Muscle of leg (tissue), 16 donors: Measurements from ENCODE around the gene NUTM2F. TPM values are rescaled to one million over a fixed set of nuclear protein-coding genes. Genes with fewer than 3 reads are reported as not detected.
A peak's percentile ranks its signal among the peaks of the same experiment; 100 is the strongest.
"Not testable (repeated sequence)": the region's sequence is repeated elsewhere in the genome, so short reads cannot be mapped to it uniquely, and the experiment has no call there.

Experiments used
- DNase-seq: peaks from one replicate; pipeline ENCODE4 v3.0.0; 2013
- H3K27ac ChIP-seq: one replicate; pipeline ENCODE4 v1.5.1; 2013; ENCODE audit warnings: mild to moderate bottlenecking, low read length, control low read depth
- H3K27me3 ChIP-seq: one replicate; pipeline ENCODE4 v1.6.1; 2013; ENCODE audit warnings: low read length; ENCODE audit not compliant: control insufficient read depth, insufficient read depth
- H3K36me3 ChIP-seq: one replicate; pipeline ENCODE4 v1.6.1; 2013; ENCODE audit warnings: low read length; ENCODE audit not compliant: control insufficient read depth, insufficient read depth
- H3K4me1 ChIP-seq: one replicate; pipeline ENCODE4 v1.6.1; 2013; ENCODE audit warnings: low read length; ENCODE audit not compliant: control insufficient read depth, insufficient read depth
- H3K4me3 ChIP-seq: one replicate; pipeline ENCODE4 v1.5.1; 2013; ENCODE audit warnings: low read length, control low read depth
- H3K9me3 ChIP-seq: replicated peaks from 2 replicates; pipeline ENCODE4 v1.6.1; 2013; ENCODE audit warnings: low read depth, low read length; ENCODE audit not compliant: control insufficient read depth
- WGBS: methylation state at CpG from one replicate; pipeline ENCODE4 v1.1.5; 2013; ENCODE audit warnings: missing lambda C conversion rate; ENCODE audit not compliant: insufficient coverage; 5-methylcytosine and 5-hydroxymethylcytosine counted together
- long read RNA-seq, 11 donors: transcript quantifications; one replicate each; lab custom pipeline, GENCODE V29; 2026
- polyA plus RNA-seq, 8 donors: library from polyadenylated mRNA; unstranded; fragments of 120-200 nt; gene quantifications; one replicate each; pipeline versions ENCODE4 v1.2.1 to v1.2.3, GENCODE V29; 2013; ENCODE audit warnings: inconsistent platforms in 1 of 8, low replicate concordance in 1 of 8; ENCODE audit not compliant: insufficient read length in 8 of 8, insufficient read depth in 1 of 8
- total RNA-seq: library from RNA; stranded (reverse); fragments of 120-200 nt; gene quantifications from one replicate; pipeline ENCODE4 v1.2.4, GENCODE V29; 2013

Gene NUTM2F, protein sequence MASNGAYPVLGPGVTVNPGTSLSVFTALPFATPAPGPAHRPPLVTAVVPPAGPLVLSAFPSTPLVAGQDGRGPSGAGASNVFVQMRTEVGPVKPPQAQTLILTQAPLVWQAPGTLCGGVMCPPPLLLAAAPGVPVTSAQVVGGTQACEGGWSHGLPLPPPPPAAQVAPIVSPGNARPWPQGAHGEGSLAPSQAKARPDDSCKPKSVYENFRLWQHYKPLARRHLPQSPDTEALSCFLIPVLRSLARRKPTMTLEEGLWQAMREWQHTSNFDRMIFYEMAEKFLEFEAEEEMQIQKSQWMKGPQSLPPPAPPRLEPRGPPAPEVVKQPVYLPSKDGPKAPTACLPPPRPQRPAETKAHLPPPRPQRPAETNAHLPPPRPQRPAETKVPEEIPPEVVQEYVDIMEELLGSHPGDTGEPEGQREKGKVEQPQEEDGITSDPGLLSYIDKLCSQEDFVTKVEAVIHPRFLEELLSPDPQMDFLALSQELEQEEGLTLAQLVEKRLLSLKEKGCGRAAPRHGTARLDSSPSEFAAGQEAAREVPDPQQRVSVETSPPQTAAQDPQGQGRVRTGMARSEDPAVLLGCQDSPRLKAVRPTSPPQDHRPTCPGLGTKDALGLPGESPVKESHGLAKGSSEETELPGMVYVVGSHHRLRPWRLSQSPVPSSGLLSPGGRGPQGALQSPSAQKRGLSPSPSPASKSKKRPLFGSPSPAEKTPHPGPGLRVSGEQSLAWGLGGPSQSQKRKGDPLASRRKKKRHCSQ
- total RNA-seq (not detected), polyA plus RNA-seq (not detected)
- long read RNA-seq, donor 1, result 0 reads
- long read RNA-seq, donor 2, result 0 reads
- long read RNA-seq, donor 3, result 0 reads
- long read RNA-seq, donor 4, result 0 reads
- long read RNA-seq, donor 5, result 0 reads
- long read RNA-seq, donor 6, result 0 reads
- long read RNA-seq, donor 7, result 0 reads
- long read RNA-seq, donor 8, result 0 reads
- long read RNA-seq, donor 9, result 0 reads
- long read RNA-seq, donor 10, partial matches to known transcripts, result 111 of 117 reads
- long read RNA-seq, donor 10, other reads (novel, unspliced or antisense), result 6 of 117 reads
- long read RNA-seq, donor 11, result 0 reads

DNA sequence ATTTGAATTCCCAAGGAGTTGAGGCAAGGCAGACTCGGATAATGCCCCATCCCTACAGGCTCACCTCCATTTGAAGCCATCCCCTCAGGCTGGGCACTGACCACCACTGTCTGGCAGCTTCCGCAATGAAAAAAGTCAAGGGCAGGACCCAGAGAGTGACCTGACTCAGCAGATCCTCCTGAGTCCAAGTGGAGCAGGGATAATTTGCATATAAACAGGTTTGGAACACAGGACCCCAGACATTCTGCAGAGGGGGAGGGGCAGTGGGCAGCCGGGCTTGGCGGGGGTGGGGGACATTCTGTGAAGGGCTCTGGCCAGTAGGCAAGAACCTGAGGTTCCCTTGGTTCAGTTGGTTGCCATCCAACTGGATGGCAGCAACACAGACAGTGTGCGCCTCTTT, at the start of gene NUTM2F:
NUTM2F (minus strand) TSS at position 101 of the 400 bp plus-strand sequence; CDS start at position 80, 21 bp downstream.
- H3K4me3 ChIP-seq, H3K36me3 ChIP-seq, H3K9me3 ChIP-seq, H3K27me3 ChIP-seq, H3K4me1 ChIP-seq, H3K27ac ChIP-seq, DNase-seq: not testable (repeated sequence)
- WGBS, result no CpG with 5 or more reads among the region's 5 CpGs

DNA sequence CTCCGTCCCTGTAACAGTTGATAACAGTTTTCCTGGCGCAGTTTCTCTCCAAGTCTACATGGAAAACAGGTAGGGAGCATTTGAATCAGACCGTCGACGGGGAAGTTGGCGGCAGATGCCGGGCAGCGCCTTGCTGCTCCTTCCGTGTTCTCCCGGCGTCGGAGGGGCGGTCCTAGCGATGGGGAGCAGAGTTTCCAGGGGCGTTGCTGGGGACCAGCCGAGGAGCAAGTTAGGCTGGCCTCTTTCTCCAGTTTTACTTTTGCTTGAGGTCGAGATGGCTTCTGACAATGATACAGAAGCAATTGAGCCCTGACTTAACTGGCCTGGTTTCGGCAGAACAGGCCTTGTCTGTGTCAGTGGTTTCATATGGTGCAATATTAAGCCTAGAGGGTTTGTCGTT, 46.8 kb upstream of the NUTM2F start:
- Histone ChIP-seq H3K27ac (peak overlapping the region; percentile 67), H3K4me3 (peak overlapping the region; percentile 34)
- not testable (repeated sequence) for H3K36me3 ChIP-seq, H3K4me1 ChIP-seq, H3K27me3 ChIP-seq, H3K9me3 ChIP-seq
- WGBS, result no CpG with 5 or more reads among the region's 19 CpGs
- DNase-seq, result peak; percentile 28

DNA sequence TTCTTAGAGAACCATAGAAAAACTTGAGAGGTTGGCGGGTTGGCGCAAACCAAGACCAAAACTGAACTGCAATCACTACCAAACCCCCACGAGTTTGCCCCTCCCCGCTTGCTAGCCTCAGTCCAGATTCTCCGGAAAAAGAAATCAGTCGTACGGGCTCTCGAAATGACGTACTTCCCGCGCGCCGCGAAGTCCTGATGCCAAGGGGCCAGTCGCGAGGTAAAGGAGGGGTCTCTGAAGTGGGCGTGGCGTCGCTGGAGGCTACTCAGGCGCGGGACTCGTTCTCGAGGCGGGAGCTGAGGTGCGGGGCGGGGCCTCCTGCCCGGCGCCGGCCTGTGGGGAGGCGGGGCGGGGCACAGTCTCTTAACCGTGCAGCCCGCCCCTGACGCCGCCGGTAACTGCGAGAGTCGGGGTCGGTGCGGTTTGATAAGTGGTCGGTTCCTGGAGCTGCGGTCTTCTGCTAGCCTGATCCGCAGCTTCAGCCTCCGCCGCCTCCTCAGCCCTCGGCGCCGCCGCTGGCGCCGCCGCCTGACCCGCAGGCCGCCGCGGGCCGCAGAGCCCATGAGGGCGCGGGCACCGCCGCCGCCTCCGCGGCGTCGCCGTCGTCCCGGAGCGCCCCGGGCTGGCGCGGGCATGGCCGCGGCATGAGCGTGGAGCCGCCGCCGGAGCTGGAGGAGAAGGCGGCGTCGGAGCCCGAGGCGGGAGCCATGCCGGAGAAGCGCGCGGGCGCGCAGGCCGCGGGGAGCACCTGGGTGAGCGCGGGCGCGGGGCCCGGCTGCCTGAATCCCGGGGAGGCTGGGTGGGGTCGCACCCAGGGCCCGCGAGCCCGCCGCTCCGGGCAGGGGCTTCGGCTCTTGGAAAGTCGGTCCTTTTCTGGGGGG, 46.0 kb upstream of the NUTM2F start:
- DNase-seq, result peak; percentile 96
- 0% methylated on average over 25 of the region's 106 CpGs for WGBS
- H3K4me1 ChIP-seq, H3K9me3 ChIP-seq, H3K36me3 ChIP-seq, H3K27me3 ChIP-seq: not testable (repeated sequence)
- H3K4me3 ChIP-seq, result peak overlapping the region; percentile 44
- H3K27ac ChIP-seq, result peak overlapping the region; percentile 83

DNA sequence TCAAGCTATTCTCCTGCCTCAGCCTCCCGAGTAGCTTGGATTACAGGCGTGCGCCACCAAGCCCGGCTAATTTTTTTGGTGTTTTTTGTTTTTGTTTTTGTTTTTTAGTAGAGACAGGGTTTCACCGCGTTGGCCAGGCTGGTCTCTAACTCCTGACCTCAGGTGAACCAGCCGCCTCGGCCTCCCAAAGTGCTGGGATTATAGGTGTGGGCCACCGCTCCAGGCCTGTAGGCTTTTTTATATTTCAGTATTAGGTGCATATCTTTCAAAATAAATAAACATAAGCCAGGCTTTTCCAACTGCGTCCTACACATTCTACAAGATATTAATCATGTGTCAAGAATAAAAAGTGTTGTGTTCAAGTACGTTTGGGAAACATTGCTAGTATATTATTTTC, 45.3 kb upstream of the NUTM2F start:
- no CpG with 5 or more reads among the region's 11 CpGs for WGBS
- Histone ChIP-seq H3K27ac (peak overlapping the region; percentile 83), H3K4me3 (peak overlapping the region; percentile 44)
- DNase-seq, H3K27me3 ChIP-seq, H3K36me3 ChIP-seq, H3K4me1 ChIP-seq, H3K9me3 ChIP-seq: not testable (repeated sequence)

DNA sequence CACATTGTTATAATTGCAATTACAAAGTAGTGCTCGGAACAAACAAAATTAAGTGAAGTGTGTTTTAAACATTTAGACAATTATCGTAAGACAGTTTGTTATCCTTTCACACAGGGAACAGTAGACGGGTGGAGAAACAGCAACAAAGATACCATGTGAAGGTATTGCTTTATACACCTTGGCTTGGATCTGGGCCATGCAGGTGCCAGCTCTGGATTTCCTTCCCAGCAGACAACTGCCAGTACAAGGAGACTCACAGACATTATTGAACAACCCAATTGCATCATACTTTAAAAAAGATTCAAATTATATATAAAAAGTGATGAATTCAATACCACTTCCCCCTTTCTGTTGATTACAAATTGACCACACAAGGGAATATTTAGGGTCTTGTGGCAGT, 41.8 kb upstream of the NUTM2F start:
- not testable (repeated sequence) for H3K36me3 ChIP-seq, H3K9me3 ChIP-seq, DNase-seq, H3K4me3 ChIP-seq, H3K27me3 ChIP-seq, H3K27ac ChIP-seq, H3K4me1 ChIP-seq
- WGBS, result no CpG with 5 or more reads among the region's 3 CpGs

DNA sequence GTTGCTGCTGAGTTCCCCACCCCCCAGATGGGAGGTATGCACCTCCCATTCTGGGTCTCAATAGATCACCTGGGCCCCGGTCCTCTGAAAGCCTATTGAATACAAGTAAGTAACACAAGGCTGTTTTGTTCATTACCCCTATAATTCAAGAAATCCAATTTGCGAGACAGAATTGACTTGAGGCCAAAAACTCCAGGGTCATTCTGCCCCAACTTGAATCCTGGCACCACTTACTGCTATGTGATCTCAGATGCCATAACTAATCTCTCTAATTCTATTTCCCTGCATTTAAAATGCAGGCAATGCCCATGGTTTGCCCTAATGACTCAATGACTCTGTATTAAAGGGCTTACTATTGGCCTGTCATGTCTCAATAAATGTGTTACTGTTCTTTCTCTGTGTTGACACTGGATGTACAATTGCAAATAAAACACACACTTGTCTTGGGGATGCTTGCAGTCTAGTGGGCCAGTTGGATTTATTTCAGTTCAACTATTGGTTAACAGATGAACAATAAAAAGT, 35.7 kb upstream of the NUTM2F start:
- not testable (repeated sequence) for DNase-seq, H3K4me1 ChIP-seq, H3K9me3 ChIP-seq, H3K4me3 ChIP-seq, H3K27ac ChIP-seq, H3K27me3 ChIP-seq, H3K36me3 ChIP-seq
- WGBS, result no CpG with 5 or more reads among the region's 2 CpGs

DNA sequence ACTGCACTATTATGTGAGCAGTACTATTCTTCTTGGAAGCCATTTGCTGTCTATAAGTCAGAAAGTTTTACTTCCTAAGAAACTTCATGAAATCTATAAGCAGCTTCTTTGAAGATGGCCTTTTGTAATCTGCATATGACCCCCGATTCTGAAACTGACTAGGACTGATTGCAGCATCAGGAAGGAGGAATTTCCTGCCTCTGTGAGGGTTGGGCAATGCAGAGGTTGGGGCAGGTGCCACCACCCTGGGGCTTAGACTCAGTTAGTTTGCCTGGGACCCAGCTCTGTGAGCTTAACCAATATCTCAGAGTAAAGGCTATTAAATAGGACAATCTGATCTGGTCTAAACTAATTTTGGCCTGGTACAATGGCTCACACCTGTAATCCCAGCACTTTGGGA, 28.7 kb upstream of the NUTM2F start:
- not testable (repeated sequence) for H3K27ac ChIP-seq, H3K4me1 ChIP-seq, DNase-seq, H3K9me3 ChIP-seq, H3K4me3 ChIP-seq, H3K27me3 ChIP-seq, H3K36me3 ChIP-seq
- no CpG with 5 or more reads among the region's 1 CpG for WGBS

DNA sequence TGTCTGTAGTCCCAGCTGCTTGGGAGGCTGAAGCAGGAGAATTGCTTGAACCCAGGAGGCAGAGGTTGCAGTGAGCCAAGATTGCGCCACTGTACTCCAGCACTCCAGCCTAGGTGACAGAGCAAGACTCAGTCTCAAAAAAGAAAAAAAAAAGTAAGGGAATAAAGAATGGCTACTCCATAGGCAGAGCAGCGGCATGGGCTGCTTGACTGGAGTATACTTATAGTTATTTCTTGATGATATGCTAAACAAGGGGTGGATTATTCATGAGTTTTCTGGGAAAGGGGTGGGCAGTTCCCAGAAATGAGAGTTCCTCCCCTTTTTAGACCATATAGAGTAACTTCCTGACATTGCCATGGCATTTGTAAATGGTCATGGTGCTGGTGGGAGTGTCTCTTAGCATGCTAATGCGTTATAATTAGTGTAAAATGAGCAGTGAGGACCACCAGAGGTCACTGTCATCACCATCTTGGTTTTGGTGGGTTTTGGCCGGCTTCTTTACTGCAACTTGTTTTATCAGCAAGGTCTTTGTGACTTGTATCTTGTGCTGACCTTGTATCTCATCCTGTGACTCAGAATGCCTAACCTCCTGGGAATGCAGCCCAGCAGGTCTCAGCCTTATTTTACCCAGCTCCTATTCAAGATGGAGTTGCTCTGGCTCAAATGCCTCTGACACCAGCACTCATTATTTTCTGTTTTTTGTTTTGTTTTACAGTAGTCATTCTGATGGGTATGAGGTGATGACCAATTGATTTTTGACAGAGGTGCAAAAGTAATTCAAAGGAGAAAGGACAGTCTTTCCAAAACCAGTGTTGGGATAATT, 23.7 kb upstream of the NUTM2F start:
- H3K27me3 ChIP-seq, DNase-seq, H3K36me3 ChIP-seq, H3K4me1 ChIP-seq, H3K9me3 ChIP-seq, H3K27ac ChIP-seq, H3K4me3 ChIP-seq: not testable (repeated sequence)
- no CpG with 5 or more reads among the region's 4 CpGs for WGBS

DNA sequence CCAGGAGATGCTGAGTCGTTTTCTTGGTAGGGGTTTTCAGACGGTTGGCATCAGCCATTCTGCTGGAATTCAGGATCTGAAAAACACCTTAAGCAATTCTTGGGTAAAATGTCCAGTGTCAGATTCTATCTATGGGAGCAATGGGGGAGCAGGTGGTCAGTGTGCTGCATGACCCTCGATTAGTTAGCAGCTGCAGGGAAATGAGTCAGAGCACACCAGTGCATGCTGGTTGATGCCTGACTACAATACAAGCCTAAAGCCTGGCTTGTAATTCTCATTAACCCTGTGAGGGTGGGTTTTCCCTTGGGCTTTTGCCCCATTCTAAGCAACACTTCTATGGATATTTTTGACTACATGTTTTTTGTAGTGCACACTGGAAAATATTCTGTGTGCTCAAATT, 20.3 kb upstream of the NUTM2F start:
- H3K27ac ChIP-seq, H3K36me3 ChIP-seq, DNase-seq, H3K4me1 ChIP-seq, H3K4me3 ChIP-seq, H3K9me3 ChIP-seq, H3K27me3 ChIP-seq: not testable (repeated sequence)
- WGBS, result no CpG with 5 or more reads among the region's 3 CpGs
